ENCODE data around the gene CELSR1.
"Not testable (repeated sequence)": the region's sequence is repeated elsewhere in the genome, so short reads cannot be mapped to it uniquely, and the experiment has no call there.

CELSR1 gene

GRCh38 chr22:46415776-46416519, 121.5 kb downstream of the CELSR1 start:
- DNase-seq = no peak

DNA sequence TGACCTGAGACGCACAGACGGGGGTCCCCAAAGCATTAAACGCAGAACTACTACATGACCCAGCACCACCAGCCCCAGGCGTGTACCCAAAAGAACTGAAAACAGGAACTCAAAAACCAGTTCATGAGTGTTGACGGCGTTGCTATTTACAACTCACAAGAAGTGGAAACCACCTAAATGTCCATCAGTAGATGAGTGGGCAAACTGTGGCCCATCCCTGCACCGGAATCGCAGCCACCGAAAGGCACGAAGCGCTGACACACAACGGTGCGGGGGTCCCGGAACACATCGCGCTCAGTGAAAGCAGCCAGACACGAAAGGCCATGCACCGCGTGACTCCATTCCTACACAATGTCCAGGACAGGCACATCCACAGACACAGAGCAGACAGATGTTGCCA, 122.7 kb downstream of the CELSR1 start:
- DNase-seq = no peak

GRCh38 chr22:46413725-46414379, 123.6 kb downstream of the CELSR1 start:
- DNase-seq = no peak

DNA sequence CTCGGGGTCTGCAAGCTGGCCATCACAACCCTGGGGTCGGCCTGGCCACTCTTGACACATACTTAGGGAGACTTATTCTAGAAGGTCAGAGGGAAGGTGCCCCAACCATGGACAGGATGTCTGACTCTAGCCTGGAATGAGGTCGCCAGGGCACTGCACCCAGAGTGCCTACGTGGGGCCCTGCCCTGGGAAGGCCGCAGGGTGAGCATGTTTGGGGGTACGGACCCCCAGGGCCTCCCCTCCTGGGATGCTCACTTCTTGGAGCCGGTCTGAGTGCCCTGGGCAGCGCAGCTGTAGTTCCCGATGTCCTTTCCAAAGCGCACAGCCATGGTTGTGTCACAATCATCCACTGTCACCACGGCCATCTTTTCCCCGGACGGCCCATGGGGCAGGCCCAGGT, 126.1 kb downstream of the CELSR1 start:
- DNase-seq = no peak

- DNase-seq = no peak
These were observed 127.1 kb downstream of the CELSR1 start for GRCh38 chr22:46410291-46410808.

GRCh38 chr22:46409631-46410210, 127.7 kb downstream of the CELSR1 start:
- DNase-seq = no peak

GRCh38 chr22:46408568-46409506, 128.6 kb downstream of the CELSR1 start:
- DNase-seq = no peak

DNA sequence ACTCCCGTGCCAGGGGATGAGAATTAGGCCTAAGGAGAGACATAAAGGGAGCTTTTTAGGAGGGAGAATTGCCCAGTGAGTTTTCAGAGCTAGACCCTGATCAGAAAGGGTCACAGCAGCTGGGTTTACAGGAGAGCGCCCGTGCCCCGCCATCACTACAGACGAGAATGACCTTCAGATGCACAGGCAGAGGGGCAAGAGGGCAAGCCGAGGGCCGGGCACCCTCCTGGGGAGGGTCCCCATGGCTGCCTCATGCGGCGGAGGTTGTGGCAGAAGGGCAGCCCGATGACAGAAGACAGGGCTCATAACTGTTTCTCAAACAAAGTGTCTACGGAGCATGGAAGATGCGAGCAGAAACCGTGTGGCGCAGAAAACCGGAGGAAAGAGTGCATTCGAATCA, 129.7 kb downstream of the CELSR1 start:
- no peak for DNase-seq

DNA sequence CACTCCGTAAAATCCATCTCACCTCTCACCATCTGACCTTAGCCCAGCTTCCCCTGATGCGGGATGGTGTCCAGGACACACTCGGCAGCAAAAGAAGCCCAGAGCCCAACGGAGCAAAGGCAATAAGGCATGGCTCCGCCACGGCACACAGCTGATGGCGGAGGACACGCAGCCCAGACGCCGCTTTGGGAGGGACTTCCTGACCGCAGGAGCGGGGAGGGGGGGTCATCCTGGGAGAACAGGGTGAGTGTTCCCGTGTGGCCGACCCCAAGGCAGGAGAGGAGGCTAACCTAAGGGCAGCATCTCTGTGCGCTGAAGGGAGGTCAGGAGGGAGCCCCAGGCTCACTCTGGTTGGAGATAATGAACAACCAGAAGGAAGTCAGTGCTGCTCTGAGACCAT, 130.6 kb downstream of the CELSR1 start:
- DNase-seq = no peak

DNA sequence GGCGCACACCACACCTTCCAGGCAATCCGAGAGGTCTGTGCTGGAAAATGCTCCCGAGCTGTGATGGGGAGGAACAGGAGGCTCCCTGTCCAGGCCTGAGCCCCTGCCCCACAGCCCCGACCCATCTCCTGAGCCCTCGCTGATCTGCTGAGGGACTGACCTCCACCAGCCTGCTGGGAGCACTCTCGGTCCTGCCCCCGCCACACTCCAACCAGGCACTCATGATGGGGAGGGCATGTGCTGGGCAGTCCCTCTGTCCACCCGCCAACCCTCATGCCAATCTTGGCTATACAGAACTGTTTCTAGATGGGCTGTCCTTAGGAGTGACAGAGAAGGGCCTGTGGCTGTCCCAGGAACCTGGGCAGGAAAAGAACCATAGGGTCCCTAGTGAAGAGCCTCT, 131.1 kb downstream of the CELSR1 start:
- no peak for DNase-seq

- DNase-seq = no peak
These were observed 131.5 kb downstream of the CELSR1 start for GRCh38 chr22:46405901-46406300.

- not testable (repeated sequence) for DNase-seq
These were observed 133.5 kb downstream of the CELSR1 start for GRCh38 chr22:46403880-46404279.

- DNase-seq = no peak
These were observed 134.9 kb downstream of the CELSR1 start for GRCh38 chr22:46402505-46402904.

DNA sequence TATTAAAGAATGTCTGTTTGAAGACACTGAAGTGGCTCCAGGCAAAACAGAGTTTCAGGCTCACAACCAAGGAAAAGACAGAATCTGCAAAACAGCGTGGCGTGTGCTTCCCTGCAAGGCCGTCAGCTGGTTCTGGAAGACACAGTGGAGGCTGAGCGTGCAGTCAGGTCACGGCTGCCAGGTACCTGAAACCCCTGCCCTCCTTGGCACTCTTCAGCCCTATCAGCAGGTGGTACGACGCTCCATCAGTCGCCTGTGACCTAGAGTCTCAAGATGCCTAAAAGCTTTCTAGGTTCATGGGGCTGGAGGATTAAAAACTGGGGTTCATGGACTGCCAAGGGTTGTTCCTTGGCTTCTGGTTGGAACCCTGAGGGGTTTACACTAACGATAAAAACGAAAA, 136.1 kb downstream of the CELSR1 start:
- DNase-seq = no peak

DNA sequence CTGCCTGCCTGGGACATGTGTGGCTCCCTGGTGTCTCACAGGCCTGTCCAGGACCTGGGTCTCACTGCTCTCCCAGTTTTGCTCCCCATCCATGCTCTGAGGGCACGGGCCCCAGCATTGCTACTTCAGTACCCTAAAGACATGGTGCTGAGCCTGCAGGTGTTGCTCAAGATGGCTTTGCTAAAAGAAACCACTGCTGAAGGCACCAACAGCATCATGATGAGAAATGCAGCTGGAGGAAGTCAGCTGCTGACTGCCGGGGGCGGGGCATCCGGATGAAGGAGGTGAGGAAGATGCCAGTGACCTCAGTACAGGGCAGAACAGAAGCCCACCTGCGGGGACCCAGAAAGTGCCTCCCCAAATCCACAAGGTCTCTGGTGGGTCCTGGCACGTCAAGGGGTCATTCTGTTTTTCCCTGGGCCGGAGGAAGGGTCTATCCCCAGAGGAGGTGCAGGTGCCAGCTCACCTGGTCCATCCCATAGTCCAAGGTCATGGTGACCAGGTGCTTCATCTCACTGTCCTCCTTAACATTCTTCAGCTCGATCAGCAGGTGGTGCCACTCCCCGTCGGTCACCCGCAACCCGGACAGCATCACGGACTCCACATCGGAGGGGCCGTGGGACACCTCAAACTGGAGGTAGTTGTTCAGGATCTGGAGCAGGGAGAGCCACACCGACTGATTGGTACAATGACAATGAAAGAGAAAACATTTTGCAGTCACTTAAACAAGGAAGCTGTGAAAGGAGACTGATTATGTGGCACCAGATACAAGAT, 138.0 kb downstream of the CELSR1 start:
- no peak for DNase-seq

DNA sequence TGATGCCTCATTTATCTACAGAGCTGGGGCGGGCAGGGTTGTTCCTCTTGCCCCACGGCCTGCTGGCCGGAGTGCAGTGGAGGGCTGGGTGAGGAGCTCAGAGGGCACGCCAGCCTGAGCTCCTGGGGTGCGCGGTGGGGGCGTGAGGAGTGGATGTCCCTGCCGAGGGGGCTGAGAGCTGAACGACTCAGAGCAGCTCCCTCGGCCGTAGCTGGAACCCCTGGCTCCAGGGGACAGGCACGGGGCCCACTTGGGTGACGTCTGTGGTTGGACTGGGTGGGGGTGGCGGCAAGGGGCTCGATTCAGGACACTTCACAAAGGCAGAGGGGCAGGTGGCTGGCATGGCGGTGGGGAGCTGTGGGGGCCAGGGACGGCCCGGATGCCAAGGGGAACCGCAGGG, 139.5 kb downstream of the CELSR1 start:
- no peak for DNase-seq

DNA sequence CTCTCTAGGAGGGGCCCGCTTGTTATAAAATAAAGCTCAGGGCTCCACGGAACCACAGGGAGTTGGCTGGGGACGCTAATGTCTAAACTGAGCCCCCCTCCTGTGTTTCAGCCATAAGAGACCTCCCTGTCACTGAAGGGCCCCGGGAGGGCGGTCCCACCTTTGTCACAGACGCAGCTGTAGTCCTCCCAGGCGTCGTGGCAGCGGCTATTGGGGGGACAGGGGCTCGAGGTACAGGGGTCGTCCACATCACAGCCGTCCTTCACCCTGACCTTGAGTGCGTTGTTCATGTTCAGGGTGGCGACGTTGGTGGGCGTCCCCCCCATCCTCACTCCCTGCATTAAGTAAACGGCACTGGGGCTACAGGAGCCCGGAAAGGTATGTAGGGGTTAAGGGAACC, 139.9 kb downstream of the CELSR1 start:
- DNase-seq = no peak

GRCh38 chr22:46397049-46397448, 140.4 kb downstream of the CELSR1 start:
- not testable (repeated sequence) for DNase-seq

GRCh38 chr22:46395145-46395544, 142.3 kb downstream of the CELSR1 start:
- no peak for DNase-seq

- DNase-seq = no peak
These were observed 142.8 kb downstream of the CELSR1 start for GRCh38 chr22:46394622-46395021.

DNA sequence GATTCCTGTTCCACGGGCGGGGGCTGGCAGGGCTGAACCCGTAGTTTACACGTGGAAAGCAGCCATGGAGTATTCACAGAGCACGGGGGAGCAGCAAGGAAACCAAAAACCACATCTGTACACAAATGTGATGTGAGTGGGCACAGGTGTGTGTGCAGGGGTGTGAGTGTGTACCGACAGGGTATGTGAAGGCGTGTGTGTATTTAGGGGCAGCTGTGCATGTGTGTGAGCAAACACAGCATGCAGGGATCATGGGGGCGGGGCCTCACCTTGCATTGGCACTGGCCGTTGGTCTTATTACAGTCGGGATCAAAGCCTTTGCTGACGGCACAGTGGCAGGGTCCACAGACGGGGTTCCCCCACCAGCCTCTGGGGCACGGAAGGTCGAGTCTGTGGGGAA, 143.5 kb downstream of the CELSR1 start:
- DNase-seq = no peak
